PC-3 (cell line): ENCODE measurements around the gene MXI1. TPM values are rescaled to one million over a fixed set of nuclear protein-coding genes. Genes with fewer than 3 reads are reported as not detected.

Source experiments
- ATAC-seq: fragments of 200-7000 bp; cut with Tn5 transposase; 2 replicates; pipeline ENCODE4 v1.9.1; 2020; ENCODE audit warnings: mild to moderate bottlenecking, moderate library complexity
- BruUV-seq: library from RNA; stranded (reverse); fragments of 400-500 nt; replicated peaks from 2 replicates; lab custom pipeline; 2021; lab: Mats Ljungman, UMichigan
- CTCF ChIA-PET: fragments of 300-600 bp; sonication (Branson Sonifier 250); formaldehyde crosslinking; loops from one replicate; lab custom pipeline; 2022; ENCODE audit warnings: antibody characterized with exemption; lab: Charles Lee
- POLR2A ChIA-PET: fragments of 300-600 bp; sonication (Branson Sonifier 250); formaldehyde crosslinking; loops from one replicate; lab custom pipeline; 2022; ENCODE audit warnings: antibody characterized with exemption; ENCODE audit not compliant: unreplicated experiment; lab: Charles Lee
- DNase-seq: peaks from one replicate; pipeline ENCODE4 v3.0.0-alpha.2; 2015
- H2AFZ ChIP-seq: fragments of 300-600 bp; sonication (generic); 2 replicates; pipeline ENCODE4 v1.6.0; 2016; ENCODE audit warnings: antibody characterized with exemption, low read length
- H3F3A ChIP-seq: fragments of 300-600 bp; sonication (generic); one replicate; pipeline ENCODE4 v1.6.0; 2017; ENCODE audit warnings: antibody characterized with exemption, low read length, control low read depth, mild to moderate bottlenecking; ENCODE audit not compliant: unreplicated experiment
- H3K27ac ChIP-seq: fragments of 300-600 bp; sonication (generic); 2 replicates; pipeline ENCODE4 v1.5.1; 2016; ENCODE audit warnings: mild to moderate bottlenecking, low read length
- H3K27me3 ChIP-seq: fragments of 300-600 bp; sonication (generic); 2 replicates; pipeline ENCODE4 v1.6.1; 2016; ENCODE audit warnings: low read length, mixed read lengths
- H3K36me3 ChIP-seq: fragments of 300-600 bp; sonication (generic); 2 replicates; pipeline ENCODE4 v1.6.1; 2016; ENCODE audit warnings: low read depth, mixed run types, low read length, mixed read lengths
- H3K4me1 ChIP-seq: fragments of 300-600 bp; sonication (generic); 2 replicates; pipeline ENCODE4 v1.5.1; 2016; ENCODE audit warnings: low read length; ENCODE audit not compliant: insufficient read depth
- H3K4me2 ChIP-seq: fragments of 300-600 bp; sonication (generic); 2 replicates; pipeline ENCODE4 v1.6.0; 2016; ENCODE audit warnings: low read length
- H3K4me3 ChIP-seq: fragments of 300-600 bp; sonication (generic); 2 replicates; pipeline ENCODE4 v1.5.1; 2016; ENCODE audit warnings: mild to moderate bottlenecking, low read length, mixed read lengths
- H3K79me2 ChIP-seq: fragments of 300-600 bp; sonication (generic); 2 replicates; pipeline ENCODE4 v1.6.1; 2017; ENCODE audit warnings: low read length, mixed read lengths
- H3K9ac ChIP-seq: fragments of 300-600 bp; sonication (generic); 2 replicates; pipeline ENCODE4 v1.6.0; 2016; ENCODE audit warnings: mild to moderate bottlenecking, low read length
- H3K9me2 ChIP-seq: fragments of 300-600 bp; sonication (generic); replicated peaks from 2 replicates; pipeline ENCODE4 v1.6.1; 2016; ENCODE audit warnings: mixed run types, low read length, mixed read lengths
- H3K9me3 ChIP-seq: fragments of 300-600 bp; sonication (generic); 2 replicates; pipeline ENCODE4 v1.6.1; 2016; ENCODE audit warnings: low read length, mixed read lengths
- H4K20me1 ChIP-seq: fragments of 300-600 bp; sonication (generic); 2 replicates; pipeline ENCODE4 v1.6.1; 2016; ENCODE audit warnings: low read length, mixed read lengths
- CTCF ChIP-seq: fragments of 300-600 bp; sonication (generic); conservative IDR thresholded peaks from 2 replicates; pipeline ENCODE4 v1.5.1; 2017; ENCODE audit warnings: antibody characterized with exemption, low read depth, mild to moderate bottlenecking, low read length
- EZH2 ChIP-seq: fragments of 300-600 bp; sonication (generic); IDR thresholded peaks from one replicate; pipeline ENCODE4 v1.6.1; 2017; ENCODE audit warnings: antibody characterized with exemption, mild to moderate bottlenecking, low read length; ENCODE audit not compliant: unreplicated experiment
- EZH2phosphoT487 ChIP-seq: fragments of 300-600 bp; sonication (generic); IDR thresholded peaks from 2 replicates; pipeline ENCODE4 v1.6.1; 2018; ENCODE audit warnings: mild to moderate bottlenecking, antibody characterized with exemption, low read length, borderline replicate concordance
- intact Hi-C: fragments of 100-400 bp; cut with micrococcal nuclease; formaldehyde crosslinking; loops from 2 replicates; pipeline ENCODE4 v1.9.0; 2023
- total RNA-seq: library from RNA; depleted of rRNA; stranded (reverse); fragments of >200 nt; gene quantifications from 2 replicates; pipeline ENCODE4 v1.2.3, GENCODE V29; 2014

Gene MXI1
- total RNA-seq, 1 experiment from 2014 or later = 18.0 TPM

- TF ChIP-seq EZH2phosphoT487 = no peak
- no peak for TF ChIP-seq CTCF
- no peak for TF ChIP-seq EZH2
- no peak overlapping the region for H3K9ac ChIP-seq
- CTCF ChIA-PET = no interaction called here
These were observed 71.4 kb downstream of the MXI1 start for GRCh38 chr10:110278562-110279406.

GRCh38 chr10:110279407-110279986, 72.1 kb downstream of the MXI1 start:
- TF ChIP-seq EZH2phosphoT487 (no peak), CTCF (peak; percentile 75)
- Histone ChIP-seq H3K79me2 (no peaks in the 10 kb centered on the region), H3K27me3 (no peaks in the 10 kb centered on the region), H3K4me1 (no peaks in the 10 kb centered on the region), H3K4me2 (peak overlapping the region; percentile 38), H3K9me2 (no peaks in the 10 kb centered on the region), H4K20me1 (no peaks in the 10 kb centered on the region), H3K36me3 (no peaks in the 10 kb centered on the region), H3K9ac (no peak overlapping the region), H2AFZ (peak overlapping the region; percentile 56), H3K4me3 (0 out of 2 replicates have a peak overlapping the region, but pooled peaks have one; percentile 32), H3K27ac (no peak overlapping the region), H3K9me3 (no peaks in the 10 kb centered on the region), H3F3A (no peaks in the 10 kb centered on the region)
- intact Hi-C loops = loop anchor here (1.0 to 5.0 kb wide), 2 partner anchors 52 to 142 kb away; no protein-coding TSS in a partner anchor
- POLR2A ChIA-PET = no interaction called here
- peak; percentile 62 for DNase-seq
- no TSS peak for BruUV-seq
- ATAC-seq = peak; percentile 63
- CTCF ChIA-PET = no interaction called here

More at GRCh38 chr10:110278562-110279406, 71.4 kb downstream of the MXI1 start:
- POLR2A ChIA-PET = no interaction called here
- no peaks in the 10 kb centered on the region for H4K20me1 ChIP-seq
- H3K4me3 ChIP-seq = 0 out of 2 replicates have a peak overlapping the region, but pooled peaks have one; percentile 32
- H2AFZ ChIP-seq = peak overlapping the region; percentile 56
- H3K27me3 ChIP-seq = no peaks in the 10 kb centered on the region
- no peaks in the 10 kb centered on the region for H3F3A ChIP-seq
- peak overlapping the region; percentile 38 for H3K4me2 ChIP-seq
- no peaks in the 10 kb centered on the region for H3K4me1 ChIP-seq
- H3K36me3 ChIP-seq = no peaks in the 10 kb centered on the region
- ATAC-seq = no peak
- BruUV-seq = no TSS peak
- no peaks in the 10 kb centered on the region for H3K9me3 ChIP-seq
- intact Hi-C loops = loop anchor here (1.0 to 5.0 kb wide), 2 partner anchors 51 to 141 kb away; no protein-coding TSS in a partner anchor
- H3K9me2 ChIP-seq = no peaks in the 10 kb centered on the region
- no peak overlapping the region for H3K27ac ChIP-seq
- H3K79me2 ChIP-seq = no peaks in the 10 kb centered on the region
- DNase-seq = no peak

- no peaks in the 10 kb centered on the region for H4K20me1 ChIP-seq
- no peak overlapping the region for H2AFZ ChIP-seq
- DNase-seq (no peak), ATAC-seq (no peak)
- intact Hi-C loops = no loop called here
- no peak for TF ChIP-seq EZH2phosphoT487
- TF ChIP-seq CTCF = no peak
- no peak for TF ChIP-seq EZH2
- no TSS peak for BruUV-seq
- peaks cover 9% of the 10 kb centered on the region for H3K4me1 ChIP-seq
- POLR2A ChIA-PET = no interaction called here
- H3K36me3 ChIP-seq = peaks cover 21% of the 10 kb centered on the region
- no peak overlapping the region for H3K4me2 ChIP-seq
- no peak overlapping the region for H3K4me3 ChIP-seq
- H3K27me3 ChIP-seq = no peaks in the 10 kb centered on the region
- H3K27ac ChIP-seq = no peak overlapping the region
- no peaks in the 10 kb centered on the region for H3K79me2 ChIP-seq
- H3K9me2 ChIP-seq = no peaks in the 10 kb centered on the region
- H3F3A ChIP-seq = no peaks in the 10 kb centered on the region
- H3K9ac ChIP-seq = no peak overlapping the region
- H3K9me3 ChIP-seq = no peaks in the 10 kb centered on the region
- CTCF ChIA-PET = no interaction called here
These were observed 76.9 kb downstream of the MXI1 start for GRCh38 chr10:110284262-110284661.
